ENCODE data around the gene OTOGL. TPM values are rescaled to one million over a fixed set of nuclear protein-coding genes. Genes with fewer than 3 reads are reported as not detected.

The OTOGL gene
- 0.15 TPM for polyA plus RNA-seq (2013, experiment 1 of 2)
- 0.12 TPM for polyA plus RNA-seq (2013, experiment 2 of 2)

- H3K4me2 ChIP-seq (ENCODE audit: low read length, poor library complexity, severe bottlenecking) = no peak within 1 kb of the TSS
- no peak within 1 kb of the TSS for H3K4ac ChIP-seq (ENCODE audit: low read depth in 1 of 2, low read length in 2 of 2)
- no peak within 1 kb of the TSS for H4K91ac ChIP-seq (ENCODE audit: low read length)
- no peaks in the 10 kb centered on the region for H3K79me1 ChIP-seq (replicated peaks; ENCODE audit: low read length, poor library complexity, severe bottlenecking)
- H3K18ac ChIP-seq (ENCODE audit: low read depth in 1 of 2, low read length in 2 of 2) = no peak within 1 kb of the TSS
- no peaks in the 10 kb centered on the region for H3K9me3 ChIP-seq (ENCODE audit: control insufficient read depth, low read length)
- H2AFZ ChIP-seq (ENCODE audit: low read depth, low read length) = no peak within 1 kb of the TSS
- H2AK5ac ChIP-seq (ENCODE audit: low read length, severe bottlenecking) = no peak within 1 kb of the TSS
- H4K8ac ChIP-seq (ENCODE audit: low read length) = no peak within 1 kb of the TSS
- H3K27ac ChIP-seq (ENCODE audit: low read length, poor library complexity, severe bottlenecking) = no peak within 1 kb of the TSS
- H3K27me3 ChIP-seq (ENCODE audit: control insufficient read depth in 1 of 2, insufficient read depth in 1 of 2, low read length in 2 of 2) = no peaks in the 10 kb centered on the region
- H2BK5ac ChIP-seq (ENCODE audit: low read depth, low read length, poor library complexity, severe bottlenecking) = no peak within 1 kb of the TSS
- no peaks in the 10 kb centered on the region for H3K36me3 ChIP-seq (ENCODE audit: control insufficient read depth in 1 of 2, insufficient read depth in 2 of 2, low read depth in 1 of 2, low read length in 2 of 2)
- no peak within 1 kb of the TSS for H3K23ac ChIP-seq (ENCODE audit: low read length in 2 of 2)
- WGBS = 100% methylated on average over 2 of the region's 2 CpGs
- no peak within 1 kb of the TSS for H2BK15ac ChIP-seq (ENCODE audit: low read depth, poor library complexity, severe bottlenecking)
- no peak within 1 kb of the TSS for H3K9ac ChIP-seq (ENCODE audit: low read length)
- DNase-seq = peak; percentile 37
- no peak within 1 kb of the TSS for H3K14ac ChIP-seq (ENCODE audit: low read length in 2 of 2)
- H3K4me1 ChIP-seq (ENCODE audit: control insufficient read depth, insufficient read depth, low read depth, low read length) = no peaks in the 10 kb centered on the region
- no peak within 1 kb of the TSS for H2BK120ac ChIP-seq (ENCODE audit: low read depth, low read length)
- H2BK12ac ChIP-seq (ENCODE audit: low read length in 2 of 2) = no peak within 1 kb of the TSS
- H3K4me3 ChIP-seq (ENCODE audit: insufficient read depth in 1 of 2, low read depth in 1 of 2, low read length in 2 of 2) = no peak within 1 kb of the TSS
Measured at GRCh38 chr12:80099259-80099658, at the start of gene OTOGL. TSS of gene OTOGL (plus strand) at chr12:80099537. CDS start at chr12:80209432, 109,895 bp downstream.

DNA sequence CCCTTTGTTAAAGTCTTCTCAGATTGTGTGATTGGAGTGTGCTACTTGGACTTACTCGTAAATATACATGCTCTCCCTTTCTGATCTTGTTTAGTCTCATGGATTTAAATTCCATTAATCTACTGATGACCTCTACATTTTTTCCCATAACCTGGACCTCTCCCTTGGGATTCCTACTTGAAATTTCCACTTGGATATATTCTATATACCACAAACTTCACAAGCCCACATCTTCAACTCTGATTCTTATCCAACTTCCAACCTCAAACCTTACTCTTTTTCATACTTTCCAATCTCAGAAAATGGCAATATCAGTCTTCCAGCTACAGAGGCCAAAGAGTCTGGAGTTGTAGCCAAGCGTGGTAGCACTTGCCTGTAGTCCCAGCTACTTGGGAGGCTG lies 49.1 kb upstream of the OTOGL start:
- H3K23ac ChIP-seq (ENCODE audit: low read length in 2 of 2) = no peak overlapping the region
- no peaks in the 10 kb centered on the region for H3K27me3 ChIP-seq (ENCODE audit: control insufficient read depth in 1 of 2, insufficient read depth in 1 of 2, low read length in 2 of 2)
- H4K8ac ChIP-seq (ENCODE audit: low read length) = no peak overlapping the region
- no peak overlapping the region for H2AFZ ChIP-seq (ENCODE audit: low read depth, low read length)
- no peak overlapping the region for H3K9ac ChIP-seq (ENCODE audit: low read length)
- no peak overlapping the region for H2BK15ac ChIP-seq (ENCODE audit: low read depth, poor library complexity, severe bottlenecking)
- H3K36me3 ChIP-seq (ENCODE audit: control insufficient read depth in 1 of 2, insufficient read depth in 2 of 2, low read depth in 1 of 2, low read length in 2 of 2) = no peaks in the 10 kb centered on the region
- H3K4ac ChIP-seq (ENCODE audit: low read depth in 1 of 2, low read length in 2 of 2) = no peak overlapping the region
- no peaks in the 10 kb centered on the region for H3K79me1 ChIP-seq (replicated peaks; ENCODE audit: low read length, poor library complexity, severe bottlenecking)
- H3K4me3 ChIP-seq (ENCODE audit: insufficient read depth in 1 of 2, low read depth in 1 of 2, low read length in 2 of 2) = no peak overlapping the region
- no peak overlapping the region for H3K27ac ChIP-seq (ENCODE audit: low read length, poor library complexity, severe bottlenecking)
- H3K4me1 ChIP-seq (ENCODE audit: control insufficient read depth, insufficient read depth, low read depth, low read length) = no peaks in the 10 kb centered on the region
- no peak overlapping the region for H2BK5ac ChIP-seq (ENCODE audit: low read depth, low read length, poor library complexity, severe bottlenecking)
- H3K4me2 ChIP-seq (ENCODE audit: low read length, poor library complexity, severe bottlenecking) = no peak overlapping the region
- H3K18ac ChIP-seq (ENCODE audit: low read depth in 1 of 2, low read length in 2 of 2) = no peak overlapping the region
- no peak overlapping the region for H3K14ac ChIP-seq (ENCODE audit: low read length in 2 of 2)
- no peak for DNase-seq
- H4K91ac ChIP-seq (ENCODE audit: low read length) = no peak overlapping the region
- H3K9me3 ChIP-seq (ENCODE audit: control insufficient read depth, low read length) = no peaks in the 10 kb centered on the region
- H2BK120ac ChIP-seq (ENCODE audit: low read depth, low read length) = no peak overlapping the region
- WGBS = 85% methylated on average over 2 of the region's 2 CpGs
- H2BK12ac ChIP-seq (ENCODE audit: low read length in 2 of 2) = no peak overlapping the region
- no peak overlapping the region for H2AK5ac ChIP-seq (ENCODE audit: low read length, severe bottlenecking)

DNA sequence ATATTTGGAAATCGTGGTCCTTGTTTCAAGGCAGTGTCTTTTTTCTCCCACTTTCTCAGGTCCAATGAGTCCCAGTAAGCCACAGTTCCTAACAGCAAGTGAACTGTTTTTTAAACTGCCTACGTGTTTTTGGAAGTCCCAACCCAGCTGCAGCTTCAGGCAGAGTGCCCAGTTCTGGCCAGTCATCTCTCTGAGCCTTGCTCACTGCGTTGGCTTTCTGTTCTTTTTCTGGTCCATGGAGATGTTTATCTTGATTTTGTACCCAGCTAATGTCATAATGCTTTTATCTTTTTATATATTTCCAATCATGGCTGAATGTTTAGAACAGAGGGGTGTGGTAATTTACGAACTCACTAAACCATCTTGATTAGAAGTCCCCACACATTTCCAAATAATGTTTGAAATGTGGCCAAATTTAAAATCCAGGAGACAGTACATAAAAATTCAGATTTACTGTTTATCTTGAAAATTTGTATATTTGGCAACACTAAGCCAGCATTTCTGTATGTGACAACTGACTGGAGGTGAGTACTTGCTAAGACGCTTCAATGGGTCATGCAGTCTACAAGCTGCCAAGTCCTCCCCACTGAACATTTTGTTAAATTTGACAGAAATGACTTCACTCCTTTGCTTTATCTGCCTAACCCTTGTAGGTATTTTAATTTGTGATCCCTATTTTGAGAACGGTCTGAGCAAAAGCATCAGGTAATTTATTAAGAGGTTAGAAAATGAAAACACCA lies 46.1 kb upstream of the OTOGL start:
- Histone ChIP-seq H3K4me1 (ENCODE audit: control insufficient read depth, insufficient read depth, low read depth, low read length) (no peaks in the 10 kb centered on the region), H2BK15ac (ENCODE audit: low read depth, poor library complexity, severe bottlenecking) (no peak overlapping the region), H2BK120ac (ENCODE audit: low read depth, low read length) (no peak overlapping the region), H2AFZ (ENCODE audit: low read depth, low read length) (no peak overlapping the region), H3K79me1 (replicated peaks; ENCODE audit: low read length, poor library complexity, severe bottlenecking) (no peaks in the 10 kb centered on the region), H3K18ac (ENCODE audit: low read depth in 1 of 2, low read length in 2 of 2) (no peak overlapping the region), H3K9ac (ENCODE audit: low read length) (peak overlapping the region; percentile 62), H3K23ac (ENCODE audit: low read length in 2 of 2) (no peak overlapping the region), H2AK5ac (ENCODE audit: low read length, severe bottlenecking) (no peak overlapping the region), H3K4ac (ENCODE audit: low read depth in 1 of 2, low read length in 2 of 2) (no peak overlapping the region), H4K91ac (ENCODE audit: low read length) (no peak overlapping the region), H3K27ac (ENCODE audit: low read length, poor library complexity, severe bottlenecking) (no peak overlapping the region), H3K27me3 (ENCODE audit: control insufficient read depth in 1 of 2, insufficient read depth in 1 of 2, low read length in 2 of 2) (no peaks in the 10 kb centered on the region), H3K36me3 (ENCODE audit: control insufficient read depth in 1 of 2, insufficient read depth in 2 of 2, low read depth in 1 of 2, low read length in 2 of 2) (no peaks in the 10 kb centered on the region), H2BK12ac (ENCODE audit: low read length in 2 of 2) (no peak overlapping the region), H3K4me3 (ENCODE audit: insufficient read depth in 1 of 2, low read depth in 1 of 2, low read length in 2 of 2) (no peak overlapping the region), H4K8ac (ENCODE audit: low read length) (no peak overlapping the region), H3K4me2 (ENCODE audit: low read length, poor library complexity, severe bottlenecking) (no peak overlapping the region), H3K9me3 (ENCODE audit: control insufficient read depth, low read length) (no peaks in the 10 kb centered on the region), H2BK5ac (ENCODE audit: low read depth, low read length, poor library complexity, severe bottlenecking) (no peak overlapping the region), H3K14ac (ENCODE audit: low read length in 2 of 2) (no peak overlapping the region)
- peak; percentile 24 for DNase-seq
- 92% methylated on average over 3 of the region's 6 CpGs for WGBS

GRCh38 chr12:80056232-80056631 lies 43.1 kb upstream of the OTOGL start:
- DNase-seq = no peak
- H3K9ac ChIP-seq (ENCODE audit: low read length) = no peak overlapping the region
- no peak overlapping the region for H2AFZ ChIP-seq (ENCODE audit: low read depth, low read length)
- WGBS = 87% methylated on average over 4 of the region's 4 CpGs
- no peak overlapping the region for H2BK12ac ChIP-seq (ENCODE audit: low read length in 2 of 2)
- no peak overlapping the region for H2BK120ac ChIP-seq (ENCODE audit: low read depth, low read length)
- H3K4me2 ChIP-seq (ENCODE audit: low read length, poor library complexity, severe bottlenecking) = no peak overlapping the region
- H2AK5ac ChIP-seq (ENCODE audit: low read length, severe bottlenecking) = no peak overlapping the region
- H3K4me3 ChIP-seq (ENCODE audit: insufficient read depth in 1 of 2, low read depth in 1 of 2, low read length in 2 of 2) = no peak overlapping the region
- no peaks in the 10 kb centered on the region for H3K4me1 ChIP-seq (ENCODE audit: control insufficient read depth, insufficient read depth, low read depth, low read length)
- no peak overlapping the region for H3K18ac ChIP-seq (ENCODE audit: low read depth in 1 of 2, low read length in 2 of 2)
- H4K8ac ChIP-seq (ENCODE audit: low read length) = no peak overlapping the region
- H3K79me1 ChIP-seq (replicated peaks; ENCODE audit: low read length, poor library complexity, severe bottlenecking) = no peaks in the 10 kb centered on the region
- no peaks in the 10 kb centered on the region for H3K36me3 ChIP-seq (ENCODE audit: control insufficient read depth in 1 of 2, insufficient read depth in 2 of 2, low read depth in 1 of 2, low read length in 2 of 2)
- H3K23ac ChIP-seq (ENCODE audit: low read length in 2 of 2) = no peak overlapping the region
- H2BK5ac ChIP-seq (ENCODE audit: low read depth, low read length, poor library complexity, severe bottlenecking) = no peak overlapping the region
- no peak overlapping the region for H2BK15ac ChIP-seq (ENCODE audit: low read depth, poor library complexity, severe bottlenecking)
- no peak overlapping the region for H3K14ac ChIP-seq (ENCODE audit: low read length in 2 of 2)
- no peak overlapping the region for H4K91ac ChIP-seq (ENCODE audit: low read length)
- no peak overlapping the region for H3K4ac ChIP-seq (ENCODE audit: low read depth in 1 of 2, low read length in 2 of 2)
- no peaks in the 10 kb centered on the region for H3K27me3 ChIP-seq (ENCODE audit: control insufficient read depth in 1 of 2, insufficient read depth in 1 of 2, low read length in 2 of 2)
- H3K9me3 ChIP-seq (ENCODE audit: control insufficient read depth, low read length) = no peaks in the 10 kb centered on the region
- H3K27ac ChIP-seq (ENCODE audit: low read length, poor library complexity, severe bottlenecking) = no peak overlapping the region
